HG03103 (cell line): ENCODE data around the gene PASD1.
"Not testable (repeated sequence)": the region's sequence is repeated elsewhere in the genome, so short reads cannot be mapped to it uniquely, and the experiment has no call there.

Source experiments
- ATAC-seq: cut with Tn5 transposase; IDR thresholded peaks from one replicate; pipeline ENCODE4 v1.9.1; 2021; ENCODE audit warnings: low read depth; ENCODE audit not compliant: unreplicated experiment

Gene PASD1, protein sequence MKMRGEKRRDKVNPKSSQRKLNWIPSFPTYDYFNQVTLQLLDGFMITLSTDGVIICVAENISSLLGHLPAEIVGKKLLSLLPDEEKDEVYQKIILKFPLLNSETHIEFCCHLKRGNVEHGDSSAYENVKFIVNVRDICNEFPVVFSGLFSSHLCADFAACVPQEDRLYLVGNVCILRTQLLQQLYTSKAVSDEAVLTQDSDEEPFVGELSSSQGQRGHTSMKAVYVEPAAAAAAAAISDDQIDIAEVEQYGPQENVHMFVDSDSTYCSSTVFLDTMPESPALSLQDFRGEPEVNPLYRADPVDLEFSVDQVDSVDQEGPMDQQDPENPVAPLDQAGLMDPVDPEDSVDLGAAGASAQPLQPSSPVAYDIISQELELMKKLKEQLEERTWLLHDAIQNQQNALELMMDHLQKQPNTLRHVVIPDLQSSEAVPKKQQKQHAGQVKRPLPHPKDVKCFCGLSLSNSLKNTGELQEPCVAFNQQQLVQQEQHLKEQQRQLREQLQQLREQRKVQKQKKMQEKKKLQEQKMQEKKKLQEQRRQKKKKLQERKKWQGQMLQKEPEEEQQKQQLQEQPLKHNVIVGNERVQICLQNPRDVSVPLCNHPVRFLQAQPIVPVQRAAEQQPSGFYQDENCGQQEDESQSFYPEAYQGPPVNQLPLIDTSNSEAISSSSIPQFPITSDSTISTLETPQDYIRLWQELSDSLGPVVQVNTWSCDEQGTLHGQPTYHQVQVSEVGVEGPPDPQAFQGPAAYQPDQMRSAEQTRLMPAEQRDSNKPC

DNA sequence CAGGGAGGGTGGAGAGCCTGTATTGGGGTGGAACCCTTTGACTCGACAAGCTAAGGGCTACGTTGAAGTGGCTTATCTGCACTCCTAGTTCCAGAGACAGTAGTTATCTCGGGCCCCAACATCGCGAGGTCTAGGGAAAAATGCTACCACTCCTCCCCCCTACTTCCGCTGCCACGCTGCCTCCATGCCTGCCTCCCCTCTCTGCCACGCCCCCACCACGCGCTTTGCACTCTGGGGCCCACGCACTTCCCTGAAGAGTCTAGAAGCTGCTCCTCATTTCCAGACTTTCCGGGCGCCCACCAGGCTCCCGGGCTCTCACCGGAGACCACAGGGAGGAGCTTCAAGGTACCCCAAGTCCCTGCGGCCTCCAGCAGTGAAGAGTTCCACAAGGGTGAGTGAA is at the start of gene PASD1:
PASD1 (plus strand) TSS at position 227 of the 400 bp plus-strand sequence. CDS start 37,879 bp downstream, outside the sequence.
- ATAC-seq, result no peak

DNA sequence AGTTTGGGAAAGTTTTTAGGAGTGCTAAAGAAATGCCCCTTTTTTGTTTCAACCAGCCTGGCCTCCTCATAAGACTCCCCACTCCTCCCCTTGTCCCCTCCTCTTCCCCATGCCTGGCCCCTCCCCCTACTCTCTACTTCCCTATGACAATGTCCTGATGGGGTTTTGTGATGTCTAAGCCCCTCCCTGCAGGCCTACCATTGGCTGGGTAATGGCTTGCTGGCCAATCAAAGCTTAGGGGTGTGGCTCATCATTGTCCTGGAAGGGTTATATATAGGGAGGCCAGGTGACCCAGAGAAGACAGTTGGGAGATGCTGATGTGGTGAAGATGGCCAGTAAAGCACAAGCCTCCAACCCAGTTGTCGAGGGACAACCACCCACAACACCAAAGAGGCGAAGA is 48.2 kb upstream of the PASD1 start:
- ATAC-seq, result no peak

DNA sequence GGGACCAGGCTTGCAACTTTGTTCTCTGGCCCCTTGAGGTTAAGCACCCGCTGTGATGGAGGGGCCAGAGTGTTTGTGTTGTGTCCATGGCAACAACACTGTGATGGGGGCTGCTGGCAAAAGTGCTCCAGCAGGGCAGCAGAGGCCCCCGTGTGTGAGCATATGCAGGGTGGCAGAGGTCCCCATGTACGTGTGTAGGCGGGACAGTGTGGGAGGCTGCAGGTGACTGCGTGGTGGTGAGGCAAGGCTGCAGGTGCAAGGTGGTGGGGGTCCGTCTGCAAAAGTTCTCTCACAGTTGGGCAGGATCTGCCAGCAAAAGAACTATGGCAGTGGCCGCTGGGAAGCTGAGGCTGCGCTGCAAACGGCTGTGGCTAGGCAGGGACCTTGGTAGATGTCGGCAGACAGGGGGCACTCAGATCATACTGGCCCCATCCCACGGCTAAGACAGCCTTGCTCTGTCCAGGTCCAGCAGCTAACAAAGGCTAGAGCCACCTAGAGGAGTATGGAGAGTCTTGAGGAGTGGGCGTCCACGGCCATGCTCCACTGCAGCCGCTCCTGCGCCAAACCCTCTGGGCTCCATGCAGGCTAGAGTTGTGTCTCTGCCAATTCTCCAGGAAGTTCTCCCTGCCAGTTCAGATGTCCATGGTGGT is 46.8 kb upstream of the PASD1 start:
- ATAC-seq, result no peak

DNA sequence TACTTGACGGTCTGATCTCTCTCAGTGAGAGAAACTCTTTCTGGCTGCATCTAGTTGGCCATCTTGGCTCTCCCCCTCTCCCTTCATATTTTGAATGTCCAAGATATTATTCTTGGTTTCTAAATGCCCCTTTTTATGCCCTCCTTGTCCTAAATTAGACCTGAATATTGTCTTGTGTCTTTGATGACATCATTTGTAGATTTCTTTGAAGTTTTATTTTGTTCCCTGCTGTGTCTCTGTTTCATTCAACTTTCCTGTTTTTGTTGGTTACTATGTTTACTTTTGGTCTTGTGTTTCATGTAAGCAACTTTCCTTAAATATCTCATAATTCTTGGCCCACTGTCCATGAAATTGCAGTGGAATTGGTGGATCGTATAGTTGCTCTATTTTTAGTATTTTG is 46.1 kb upstream of the PASD1 start:
- no peak for ATAC-seq

DNA sequence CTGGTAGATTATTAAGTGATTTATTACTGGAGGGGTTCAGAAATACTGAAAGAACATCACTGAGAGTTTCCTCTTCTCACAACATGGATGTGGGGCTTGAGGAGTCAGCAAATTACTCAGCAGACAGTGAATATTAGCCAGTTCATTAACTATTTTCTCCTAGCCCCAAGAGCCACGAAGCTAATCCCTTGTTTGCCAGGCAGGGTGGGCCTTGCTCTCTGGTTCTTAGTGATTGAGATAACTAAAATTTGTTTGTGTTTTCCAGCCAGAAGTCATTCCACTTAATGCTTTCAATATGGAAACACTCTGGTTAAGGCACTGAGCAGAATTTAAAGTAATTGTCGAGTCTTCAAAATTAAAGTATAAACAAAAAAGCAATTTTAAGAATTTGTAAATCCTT is 40.1 kb upstream of the PASD1 start:
- no peak for ATAC-seq

DNA sequence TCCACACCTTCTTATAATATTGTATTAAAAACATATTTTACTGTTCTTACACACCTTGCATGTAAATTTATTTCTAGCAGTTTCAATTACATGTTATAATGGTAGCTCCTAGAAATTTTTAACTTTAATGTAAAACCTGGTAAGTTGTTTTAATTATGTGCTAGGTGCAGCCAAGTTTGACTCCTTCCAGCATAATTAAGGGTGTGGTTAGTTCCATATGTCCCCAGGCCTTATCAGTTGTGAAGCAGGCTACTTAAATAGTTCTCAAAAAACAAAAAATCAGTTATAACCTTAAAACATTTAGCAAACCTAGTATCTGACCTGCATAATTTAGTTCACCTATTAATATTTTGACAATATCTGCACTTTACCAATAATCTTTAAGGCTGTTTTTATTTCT is 26.9 kb upstream of the PASD1 start:
- ATAC-seq, result no peak

DNA sequence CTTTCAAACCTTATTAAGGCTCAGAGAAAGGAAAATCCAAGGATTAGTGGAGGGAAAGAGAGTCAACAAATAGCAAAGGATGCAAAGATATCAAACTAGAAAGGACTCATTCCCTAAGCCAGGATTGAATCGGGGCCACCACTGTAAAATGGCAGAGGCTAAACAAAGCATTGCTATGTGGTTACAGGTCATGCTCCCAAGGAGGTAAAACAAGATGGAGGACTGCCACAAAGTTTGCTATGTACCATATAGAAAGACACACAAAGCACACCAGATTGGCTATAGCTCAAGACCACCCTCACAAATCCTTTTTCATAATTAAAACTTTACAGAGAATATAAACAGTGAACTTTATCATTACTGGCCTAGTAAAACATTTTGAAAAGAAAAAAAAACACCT is 25.9 kb upstream of the PASD1 start:
- no peak for ATAC-seq

DNA sequence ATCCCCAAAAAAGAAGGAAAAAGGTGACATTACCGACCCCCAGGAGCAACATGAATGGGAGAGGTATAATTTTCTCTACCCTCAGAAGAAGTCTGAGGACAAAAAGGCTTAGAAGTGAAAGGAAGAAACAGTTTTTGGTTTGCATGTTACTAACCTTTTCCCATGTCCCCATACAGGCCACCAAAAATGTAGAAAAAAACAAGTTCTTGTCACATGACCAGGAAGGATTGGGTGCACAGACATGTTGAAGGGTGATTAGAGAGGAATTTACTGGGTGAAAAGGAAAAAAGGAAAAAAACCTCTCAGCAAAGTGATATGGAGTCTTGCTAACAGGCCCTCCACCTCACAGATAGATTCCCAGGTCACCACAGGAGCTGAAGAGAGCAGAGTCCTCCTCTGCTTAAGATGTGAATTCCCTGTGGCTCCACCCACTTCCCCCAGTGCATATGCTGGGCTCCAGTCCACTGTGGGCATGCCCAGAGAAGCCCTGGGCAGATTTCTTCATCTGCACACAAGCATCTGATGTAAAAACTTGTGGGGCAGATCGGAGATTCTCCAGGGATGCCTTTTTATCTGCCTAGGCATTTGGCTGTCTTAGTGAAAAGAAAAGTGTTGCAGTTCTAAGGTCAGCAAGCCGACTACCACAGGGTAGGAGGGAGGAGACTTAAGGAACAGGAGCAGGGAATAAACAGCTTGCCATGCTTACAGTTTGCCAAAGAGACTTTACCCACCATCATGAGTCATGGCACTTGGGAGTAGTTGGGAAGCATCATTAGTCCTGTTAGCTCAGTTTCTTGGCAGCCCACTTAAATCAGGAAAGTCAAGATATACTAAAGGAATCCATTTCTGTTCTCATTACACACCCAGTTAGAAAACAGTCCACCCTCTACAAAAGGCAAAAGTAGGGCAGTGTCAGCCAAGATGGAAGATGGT is 25.0 kb upstream of the PASD1 start:
- no peak for ATAC-seq

DNA sequence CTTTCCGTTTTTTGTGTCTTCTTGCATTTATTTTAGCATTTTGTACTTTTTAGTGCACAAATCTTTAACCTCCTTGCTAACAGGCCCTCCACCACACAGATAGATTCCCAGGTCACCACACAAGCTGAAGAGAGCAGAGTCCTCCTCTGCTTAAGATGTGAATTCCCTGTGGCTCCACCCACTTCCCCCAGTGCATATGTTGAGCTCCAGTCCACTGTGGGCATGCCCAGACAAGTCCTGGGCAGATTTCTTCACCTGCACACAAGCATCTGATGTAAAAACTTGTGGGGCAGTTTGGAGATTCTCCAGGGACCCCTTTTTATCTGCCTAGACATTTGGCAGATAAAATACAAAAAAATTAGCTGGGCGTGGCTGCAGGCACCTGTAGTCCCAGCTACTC is 19.8 kb upstream of the PASD1 start:
- ATAC-seq, result peak; percentile 61

DNA sequence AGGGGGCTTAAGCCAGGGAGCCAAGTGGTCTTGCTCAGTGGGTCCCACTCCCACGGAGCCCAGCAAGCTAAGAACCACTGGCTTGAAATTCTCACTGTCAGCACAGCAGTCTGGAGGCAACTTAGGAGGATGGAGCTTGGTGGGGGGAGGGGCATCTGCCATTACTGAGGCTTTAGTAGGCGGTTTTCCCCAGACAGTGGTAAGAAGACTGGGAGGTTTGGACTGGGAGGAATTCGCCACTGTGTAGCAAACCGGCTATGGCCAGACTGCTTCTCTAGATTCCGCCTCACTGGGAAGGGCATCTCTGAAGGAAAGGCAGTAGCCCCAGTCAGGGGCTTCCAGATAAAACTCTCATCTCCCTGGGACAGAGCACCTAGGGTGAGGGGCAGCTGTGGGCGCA is 17.2 kb upstream of the PASD1 start:
- ATAC-seq, result not testable (repeated sequence)

DNA sequence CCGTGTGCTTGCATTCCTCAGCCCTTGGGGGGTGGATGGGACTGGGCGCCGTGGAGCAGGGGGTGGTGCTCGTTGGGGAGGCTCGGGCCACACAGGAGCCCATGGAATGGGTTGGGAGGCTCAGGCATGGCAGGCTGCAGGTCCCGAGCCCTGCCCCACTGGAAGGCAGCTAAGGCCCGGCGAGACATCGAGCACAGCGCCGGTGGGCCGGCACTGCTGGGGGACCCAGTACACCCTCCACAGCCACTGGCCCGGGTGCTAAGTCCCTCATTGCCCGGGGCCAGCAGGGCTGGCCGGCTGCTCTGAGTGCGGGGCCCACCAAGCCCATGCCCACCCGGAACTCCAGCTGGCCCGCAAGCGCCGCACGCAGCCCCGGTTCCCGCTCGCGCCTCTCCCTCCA is 12.3 kb upstream of the PASD1 start:
- not testable (repeated sequence) for ATAC-seq

DNA sequence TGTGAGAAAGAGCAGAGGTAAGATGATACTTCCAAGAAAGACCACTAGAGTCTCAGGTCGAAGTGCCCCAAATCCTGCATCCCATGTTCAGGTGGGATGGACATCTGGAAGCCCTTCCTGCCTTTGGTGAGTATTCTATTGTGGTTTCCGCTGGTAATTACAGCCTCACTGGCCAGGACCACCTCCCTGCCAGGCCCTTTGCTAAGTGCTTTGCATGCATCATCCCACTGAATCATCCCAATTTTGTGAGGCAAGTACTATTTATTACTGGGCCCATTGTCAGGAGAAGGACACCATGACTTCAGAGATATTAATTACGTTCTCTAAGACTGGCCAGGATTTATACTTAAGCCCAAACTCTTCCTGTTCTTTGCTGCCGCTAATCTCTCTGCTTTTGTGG is 10.7 kb upstream of the PASD1 start:
- ATAC-seq, result no peak

DNA sequence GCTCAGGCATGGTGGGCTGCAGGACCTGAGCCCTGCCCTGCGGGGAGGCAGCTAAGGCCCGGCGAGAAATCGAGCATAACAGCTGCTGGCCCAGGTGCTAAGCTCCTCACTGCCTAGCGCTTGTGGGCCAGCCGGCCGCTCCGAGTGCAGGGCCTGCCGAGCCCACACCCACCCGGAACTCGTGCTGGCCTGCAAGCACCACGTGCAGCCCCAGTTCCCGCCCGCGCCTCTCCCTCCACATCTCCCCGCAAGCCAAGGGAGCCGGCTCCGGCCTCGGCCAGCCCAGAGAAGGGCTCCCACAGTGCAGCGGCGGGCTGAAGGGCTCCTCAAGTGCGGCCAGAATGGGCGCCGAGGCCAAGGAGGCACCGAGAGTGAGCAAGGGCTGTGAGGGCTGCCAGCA is 8.2 kb upstream of the PASD1 start:
- not testable (repeated sequence) for ATAC-seq

DNA sequence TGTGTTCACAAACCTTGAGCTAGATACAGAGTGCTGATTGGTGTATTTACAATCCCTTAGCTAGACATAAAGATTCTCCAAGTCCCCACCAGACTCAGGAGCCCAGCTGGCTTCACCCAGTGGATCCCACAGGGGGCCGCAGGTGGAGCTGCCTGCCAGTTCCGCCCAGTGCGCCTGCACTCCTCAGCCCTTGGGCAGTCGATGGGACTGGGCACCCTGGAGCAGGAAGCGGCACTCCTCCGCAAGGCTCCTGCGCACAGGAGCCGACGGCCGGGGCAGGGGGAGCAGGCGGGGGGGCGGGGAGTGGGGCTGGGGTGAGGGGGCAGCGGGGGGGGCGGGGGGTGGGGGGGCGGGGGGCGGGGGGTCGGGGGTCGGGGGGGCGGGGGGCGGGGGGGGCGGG is 990 bp upstream of the PASD1 start:
- not testable (repeated sequence) for ATAC-seq

DNA sequence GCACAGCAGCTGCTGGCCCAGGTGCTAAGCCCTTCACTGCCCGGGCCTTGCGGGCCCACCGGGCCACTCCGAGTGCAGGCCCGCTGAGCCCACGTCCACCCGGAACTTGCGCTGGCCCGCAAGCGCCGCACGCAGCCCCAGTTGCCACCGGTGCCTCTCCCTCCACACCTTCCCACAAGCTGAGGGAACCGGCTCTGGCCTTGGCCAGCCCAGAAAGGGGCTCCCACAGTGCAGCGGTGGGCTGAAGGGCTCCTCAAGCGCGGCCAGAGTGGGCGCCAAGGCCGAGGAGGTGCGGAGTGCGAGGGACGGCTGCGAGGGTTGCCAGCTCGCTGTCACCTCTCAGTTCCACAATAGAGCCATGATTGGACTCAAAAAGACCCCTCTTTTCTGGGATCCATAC is 472 bp upstream of the PASD1 start:
- not testable (repeated sequence) for ATAC-seq

DNA sequence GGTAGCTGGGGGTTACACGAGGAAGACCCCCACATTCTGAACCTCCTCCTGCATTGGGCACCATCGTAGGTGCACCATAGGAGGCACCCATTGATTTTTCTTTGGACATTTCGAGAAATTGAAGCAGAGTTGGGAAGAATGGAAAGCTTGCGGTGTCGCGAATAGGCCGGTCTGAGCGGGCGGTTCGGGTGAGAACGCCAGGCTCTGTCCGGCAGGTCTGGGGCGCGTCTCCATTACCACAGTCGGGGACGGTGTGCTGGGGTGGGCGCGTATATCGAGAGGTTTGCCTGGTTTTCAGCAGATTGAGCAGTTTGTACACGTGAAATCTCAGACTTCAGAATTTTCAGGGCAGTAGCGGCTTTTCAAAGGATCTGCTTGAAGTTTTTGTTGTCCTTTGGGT is 560 bp downstream of the PASD1 start:
- no peak for ATAC-seq

DNA sequence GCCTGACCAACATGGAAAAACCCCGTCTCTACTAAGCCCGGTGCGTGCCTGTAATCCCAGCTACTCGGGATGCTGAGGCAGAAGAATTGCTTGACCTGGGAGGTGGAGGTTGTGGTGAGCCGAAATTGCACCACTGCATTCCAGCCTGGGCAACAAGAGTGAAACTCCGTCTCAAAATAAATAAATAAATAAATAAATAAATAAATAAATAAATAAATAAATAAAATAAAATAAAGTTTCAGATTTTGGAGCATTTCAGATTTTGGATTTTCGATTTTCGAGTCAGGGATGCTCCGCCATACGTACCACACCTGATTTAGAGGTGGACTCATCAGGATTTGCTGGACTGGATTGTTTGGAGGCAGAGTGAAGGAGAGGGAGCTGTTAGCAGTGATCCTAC is 3.4 kb downstream of the PASD1 start:
- ATAC-seq, result not testable (repeated sequence)

DNA sequence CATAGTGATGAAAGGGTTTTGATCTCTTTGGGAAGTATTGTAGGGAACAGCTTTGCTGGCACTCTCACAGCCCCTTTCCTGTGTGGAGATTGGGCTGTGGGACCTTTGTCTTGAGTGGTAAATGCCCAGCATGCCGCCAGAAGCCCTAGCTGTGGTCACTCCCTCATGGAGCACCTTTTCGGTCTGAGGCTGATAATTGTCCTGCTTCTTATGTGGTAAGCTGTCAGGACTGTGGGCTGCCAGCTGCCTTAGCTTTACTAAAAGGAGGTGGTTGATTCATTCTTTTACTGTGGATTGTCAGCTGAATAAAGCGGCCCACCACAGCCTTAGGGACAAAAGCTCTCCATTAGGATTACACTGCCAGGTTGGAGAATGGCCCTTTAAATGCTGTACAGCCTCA is 7.1 kb downstream of the PASD1 start:
- no peak for ATAC-seq

DNA sequence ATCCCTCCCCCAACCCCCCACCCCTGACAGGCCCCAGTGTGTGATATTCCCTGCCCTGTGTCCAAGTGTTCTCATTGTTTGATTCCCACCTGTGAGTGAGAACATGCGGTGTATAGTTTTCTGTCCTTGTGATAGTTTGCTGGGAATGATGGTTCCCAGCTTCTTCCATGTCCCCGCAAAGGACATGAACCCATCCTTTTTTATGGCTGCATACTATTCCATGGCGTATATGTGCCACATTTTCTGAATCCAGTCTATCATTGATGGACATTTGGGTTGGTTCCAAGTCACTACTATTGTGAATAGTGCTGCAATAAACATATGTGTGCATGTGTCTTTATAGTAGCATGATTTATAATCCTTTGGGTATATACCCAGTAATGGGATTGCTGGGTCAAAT is 29.9 kb downstream of the PASD1 start:
- not testable (repeated sequence) for ATAC-seq

DNA sequence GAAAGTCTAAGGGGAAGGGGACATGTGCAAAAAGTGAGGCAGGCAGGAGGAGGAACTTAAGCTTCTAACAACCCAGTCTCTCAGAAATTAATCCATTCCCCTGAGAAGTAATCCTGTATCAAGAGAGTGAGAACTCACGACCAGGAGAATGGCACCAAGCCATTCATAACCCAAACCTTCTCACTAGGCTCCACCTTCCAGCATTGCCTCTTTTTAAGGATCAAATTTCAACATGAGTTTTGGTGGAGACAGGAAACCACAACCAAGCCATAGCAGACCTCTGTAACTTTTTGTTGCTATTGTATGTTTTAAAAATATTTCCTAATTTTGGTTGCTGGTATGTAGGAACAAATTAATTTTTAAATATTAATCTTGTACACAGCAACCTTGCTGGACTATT is 32.8 kb downstream of the PASD1 start:
- no peak for ATAC-seq
